Neutrophil (primary cell): ENCODE measurements around the gene AQP5.

Source experiments
- H3K27ac ChIP-seq: fragments of 200-600 bp; sonication (generic); 2 replicates; pipeline ENCODE4 v1.5.1; 2016; ENCODE audit warnings: mild to moderate bottlenecking, moderate library complexity
- H3K27me3 ChIP-seq: fragments of 200-600 bp; sonication (generic); 2 replicates; pipeline ENCODE4 v1.6.0; 2016; ENCODE audit warnings: mild to moderate bottlenecking
- H3K36me3 ChIP-seq: fragments of 200-600 bp; sonication (generic); 2 replicates; pipeline ENCODE4 v1.5.1; 2017
- H3K4me1 ChIP-seq, 2 experiments: fragments of 200-600 bp in 1 of 2; sonication (generic) in 1 of 2; 1 replicate in 1 of 2; 2 replicates in 1 of 2; pipeline versions ENCODE4 v1.5.1 to v1.6.1; 2013 to 2016; ENCODE audit warnings: low read depth in 1 of 2, low read length in 1 of 2, mild to moderate bottlenecking in 1 of 2, moderate library complexity in 1 of 2; ENCODE audit not compliant: control insufficient read depth in 1 of 2, insufficient read depth in 1 of 2
- H3K4me3 ChIP-seq, 2 experiments: fragments of 200-600 bp in 1 of 2; sonication (generic) in 1 of 2; 1 replicate in 1 of 2; 2 replicates in 1 of 2; pipeline ENCODE4 v1.5.1; 2013 to 2016; ENCODE audit warnings: low read depth in 1 of 2, low read length in 1 of 2, mild to moderate bottlenecking in 1 of 2, moderate library complexity in 1 of 2
- H3K9me3 ChIP-seq: fragments of 200-600 bp; sonication (generic); 2 replicates; pipeline ENCODE4 v1.5.1; 2016
- CTCF ChIP-seq: fragments of 200-600 bp; sonication (generic); IDR thresholded peaks from 2 replicates; pipeline ENCODE4 v1.5.1; 2016; ENCODE audit warnings: antibody characterized with exemption

AQP5 gene

GRCh38 chr12:49941556-49942511, 19.8 kb upstream of the AQP5 start:
- H3K27ac ChIP-seq: peak overlapping the region; percentile 67
- no peak overlapping the region for H3K4me3 ChIP-seq
- TF ChIP-seq CTCF: no peak
- peaks cover 13% of the 10 kb centered on the region for H3K27me3 ChIP-seq
- H3K9me3 ChIP-seq: no peaks in the 10 kb centered on the region
- H3K4me1 ChIP-seq: peaks cover 42 to 46% of the 10 kb centered on the region in 2 experiments
- H3K36me3 ChIP-seq: no peaks in the 10 kb centered on the region

DNA sequence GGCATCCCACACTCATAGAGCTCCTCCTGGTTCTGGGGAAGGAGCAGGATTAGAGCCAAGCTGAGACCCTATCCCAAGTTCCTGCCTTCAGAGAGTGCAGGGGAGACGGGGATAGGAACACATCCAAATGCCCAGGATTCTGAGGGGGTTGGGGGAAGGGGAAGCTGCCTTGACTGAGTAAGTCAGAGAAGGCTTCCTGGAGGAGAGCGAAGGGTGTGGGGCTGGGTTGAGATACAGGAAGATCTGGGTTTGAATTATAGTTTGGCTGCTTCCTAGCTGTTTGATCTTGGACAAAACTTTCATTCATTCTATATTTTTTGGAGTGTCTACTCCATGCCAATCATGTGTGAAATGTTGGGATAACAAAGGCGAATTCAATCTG, 19.2 kb upstream of the AQP5 start:
- H3K9me3 ChIP-seq: no peaks in the 10 kb centered on the region
- peak overlapping the region; percentile 67 for H3K27ac ChIP-seq
- H3K4me3 ChIP-seq: no peak overlapping the region
- no peaks in the 10 kb centered on the region for H3K36me3 ChIP-seq
- H3K4me1 ChIP-seq: peaks cover 42 to 46% of the 10 kb centered on the region in 2 experiments
- no peak for TF ChIP-seq CTCF
- peaks cover 19% of the 10 kb centered on the region for H3K27me3 ChIP-seq

GRCh38 chr12:49942921-49943624, 18.6 kb upstream of the AQP5 start:
- Histone ChIP-seq H3K36me3 (no peaks in the 10 kb centered on the region), H3K27me3 (peaks cover 25% of the 10 kb centered on the region), H3K4me3 (no peak overlapping the region), H3K4me1 (peaks cover 42 to 46% of the 10 kb centered on the region in 2 experiments), H3K9me3 (no peaks in the 10 kb centered on the region), H3K27ac (peak overlapping the region; percentile 67)
- TF ChIP-seq CTCF: no peak

DNA sequence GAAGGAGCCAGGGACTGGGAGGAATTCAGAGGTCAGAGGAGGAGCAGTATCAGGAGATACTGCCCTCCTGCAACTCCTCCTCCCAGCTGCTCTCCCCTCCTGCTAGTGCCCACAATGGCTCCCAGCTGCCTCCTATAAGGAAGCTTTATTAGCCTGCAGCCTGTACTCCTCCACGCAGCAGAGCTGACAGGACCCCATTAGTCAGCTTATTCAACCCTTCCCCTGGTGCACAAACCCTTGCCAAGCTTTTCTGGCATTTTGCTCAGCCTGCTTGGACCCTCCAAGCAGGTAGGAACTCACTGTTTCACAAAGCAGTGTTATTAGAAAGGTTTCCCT, 18.1 kb upstream of the AQP5 start:
- TF ChIP-seq CTCF: no peak
- H3K4me3 ChIP-seq: no peak overlapping the region
- H3K9me3 ChIP-seq: no peaks in the 10 kb centered on the region
- peaks cover 30% of the 10 kb centered on the region for H3K27me3 ChIP-seq
- no peaks in the 10 kb centered on the region for H3K36me3 ChIP-seq
- H3K4me1 ChIP-seq: peaks cover 42 to 46% of the 10 kb centered on the region in 2 experiments
- H3K27ac ChIP-seq: peak overlapping the region; percentile 67

DNA sequence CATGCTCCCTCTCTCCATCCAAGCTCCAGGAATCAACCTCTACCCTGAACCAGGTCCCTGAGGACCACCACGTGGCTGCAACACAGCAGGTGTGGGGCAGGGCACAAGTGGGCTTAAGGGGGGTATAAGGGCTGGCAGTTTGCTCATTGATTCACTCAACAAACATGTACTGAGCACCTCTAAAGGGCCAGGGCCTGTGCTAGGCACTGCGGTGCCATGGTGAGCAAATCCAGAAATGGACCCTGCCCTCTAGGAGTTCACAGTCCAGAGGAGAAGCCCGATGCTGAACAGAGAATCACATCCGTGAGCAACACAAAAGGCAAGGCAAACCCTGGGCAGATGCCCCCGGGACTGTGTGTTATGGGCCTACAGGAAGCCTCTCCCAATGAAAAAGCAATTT, 17.6 kb upstream of the AQP5 start:
- Histone ChIP-seq H3K9me3 (no peaks in the 10 kb centered on the region), H3K4me3 (no peak overlapping the region), H3K36me3 (no peaks in the 10 kb centered on the region), H3K27ac (peak overlapping the region; percentile 67), H3K4me1 (peaks cover 42 to 46% of the 10 kb centered on the region in 2 experiments), H3K27me3 (peaks cover 35% of the 10 kb centered on the region)
- TF ChIP-seq CTCF: no peak
